GM12878 (cell line): Measurements from ENCODE around the gene FBLN1. TPM values are rescaled to one million over a fixed set of nuclear protein-coding genes. Genes with fewer than 3 reads are reported as not detected.

Experiments used
- ATAC-seq: fragments of 200-7000 bp; cut with Tn5 transposase; 3 replicates; pipeline ENCODE4 v1.9.1; 2020; ENCODE audit warnings: mild to moderate bottlenecking, moderate library complexity
- BruUV-seq: library from RNA; stranded (reverse); fragments of 400-500 nt; replicated peaks from 2 replicates; lab custom pipeline; 2021; lab: Mats Ljungman, UMichigan
- CTCF ChIA-PET: fragments of 300-600 bp; sonication (Branson Sonifier 250); formaldehyde crosslinking; extraction: SDS; loops from one replicate; lab custom pipeline; 2021; ENCODE audit warnings: inconsistent platforms; lab: Yijun Ruan, JAX
- POLR2A ChIA-PET: fragments of 350-600 bp; formaldehyde crosslinking; extraction: SDS; loops from one replicate; lab custom pipeline; 2021; ENCODE audit warnings: inconsistent platforms; lab: Charles Lee
- RAD21 ChIA-PET: fragments of 300-600 bp; sonication (Branson Sonifier 250); formaldehyde crosslinking; loops from one replicate; lab custom pipeline; 2023; ENCODE audit warnings: antibody characterized with exemption; ENCODE audit not compliant: unreplicated experiment; lab: Charles Lee
- SMC1A ChIA-PET: fragments of 300-600 bp; sonication (Branson Sonifier 250); formaldehyde crosslinking; loops from one replicate; lab custom pipeline; 2023; ENCODE audit not compliant: unreplicated experiment, uncharacterized antibody; lab: Charles Lee
- DNase-seq: peaks from one replicate; pipeline ENCODE4 v3.0.0-alpha.2; 2011; ENCODE audit warnings: low read depth, low spot score
- FAIRE-seq: peaks from 3 replicates; lab custom pipeline; 2011; peaks lifted over from hg19 to GRCh38; lab: Jason Lieb, UNC
- H2AFZ ChIP-seq: 2 replicates; pipeline ENCODE4 v1.6.0; 2011; ENCODE audit warnings: low read depth, low read length, control low read depth; ENCODE audit not compliant: control insufficient read depth
- H3K27ac ChIP-seq: 2 replicates; pipeline ENCODE4 v1.5.1; 2011; ENCODE audit warnings: control low read depth; ENCODE audit not compliant: control insufficient read depth, insufficient read depth
- H3K27me3 ChIP-seq, 2 experiments: replicated peaks in 1 of 2; 2 replicates each; pipeline versions ENCODE4 v1.6.0 to v1.6.1; 2011; ENCODE audit warnings: low read length in 1 of 2; ENCODE audit not compliant: control insufficient read depth in 2 of 2, insufficient read depth in 2 of 2
- H3K36me3 ChIP-seq, 2 experiments: 2 replicates each; pipeline ENCODE4 v1.5.1; 2011; ENCODE audit warnings: low read length in 1 of 2; ENCODE audit not compliant: control insufficient read depth in 2 of 2, insufficient read depth in 2 of 2
- H3K4me1 ChIP-seq: 2 replicates; pipeline ENCODE4 v1.6.1; 2011; ENCODE audit warnings: mild to moderate bottlenecking, low read length, moderate library complexity, mixed read lengths; ENCODE audit not compliant: control insufficient read depth, insufficient read depth
- H3K4me2 ChIP-seq: 2 replicates; pipeline ENCODE4 v1.6.0; 2011; ENCODE audit warnings: control low read depth; ENCODE audit not compliant: control insufficient read depth, insufficient read depth
- H3K4me3 ChIP-seq: fragments of 200-600 bp; sonication (generic); 2 replicates; pipeline ENCODE4 v1.5.1; 2016
- H3K79me2 ChIP-seq: 2 replicates; pipeline ENCODE4 v1.6.0; 2011; ENCODE audit warnings: low read length; ENCODE audit not compliant: control insufficient read depth, insufficient read depth
- H3K9ac ChIP-seq: 2 replicates; pipeline ENCODE4 v1.8.0; 2011; ENCODE audit warnings: low read length, control low read depth, mixed read lengths; ENCODE audit not compliant: control insufficient read depth, insufficient read depth
- H3K9me3 ChIP-seq: replicated peaks from 3 replicates; pipeline ENCODE4 v1.5.1; 2011; ENCODE audit warnings: mild to moderate bottlenecking, low read length; ENCODE audit not compliant: control insufficient read depth, insufficient read depth
- H4K20me1 ChIP-seq: 2 replicates; pipeline ENCODE4 v1.6.0; 2011; ENCODE audit not compliant: control insufficient read depth, insufficient read depth
- ATF3 ChIP-seq: IDR thresholded peaks from 2 replicates; pipeline ENCODE4 v1.6.1; 2011; ENCODE audit warnings: low read depth, mild to moderate bottlenecking, low read length, moderate library complexity, borderline replicate concordance; ENCODE audit errors: extremely low read depth
- CBX5 ChIP-seq: sonication (generic); IDR thresholded peaks from 2 replicates; pipeline ENCODE4 v1.6.1; 2016; ENCODE audit warnings: low read depth, moderate library complexity, mild to moderate bottlenecking, inconsistent platforms
- DPF2 ChIP-seq: fragments of 450-650 bp; IDR thresholded peaks from 2 replicates; pipeline ENCODE4 v1.6.1; 2017; ENCODE audit warnings: mild to moderate bottlenecking
- EED ChIP-seq: sonication (generic); IDR thresholded peaks from 2 replicates; pipeline ENCODE4 v1.6.1; 2016; ENCODE audit warnings: antibody characterized with exemption, low read depth
- EP300 ChIP-seq, 2 experiments: fragments of 150-350 bp in 1 of 2; IDR thresholded peaks; 2 replicates each; pipeline ENCODE4 v1.6.1; 2011 to 2012; ENCODE audit warnings: low read depth in 2 of 2, low read length in 2 of 2, borderline replicate concordance in 1 of 2, improper control_type of control experiment in 1 of 2, inconsistent platforms in 1 of 2; ENCODE audit not compliant: control insufficient read depth in 1 of 2
- JUNB ChIP-seq: IDR thresholded peaks from 2 replicates; pipeline ENCODE4 v1.6.1; 2016; ENCODE audit warnings: antibody characterized with exemption, mild to moderate bottlenecking
- NFYA ChIP-seq: IDR thresholded peaks from 2 replicates; pipeline ENCODE4 v1.6.1; 2011; ENCODE audit warnings: low read depth, mild to moderate bottlenecking, low read length, improper control_type of control experiment, borderline replicate concordance
- NKRF ChIP-seq: fragments of 450-650 bp; conservative IDR thresholded peaks from 2 replicates; pipeline ENCODE4 v1.6.1; 2017; ENCODE audit warnings: mild to moderate bottlenecking, moderate library complexity
- SIN3A ChIP-seq: IDR thresholded peaks from 2 replicates; pipeline ENCODE4 v1.6.1; 2012; ENCODE audit warnings: low read depth, low read length, improper control_type of control experiment
- STAT3 ChIP-seq: IDR thresholded peaks from 2 replicates; pipeline ENCODE4 v1.6.1; 2011; ENCODE audit warnings: low read depth, low read length, improper control_type of control experiment
- ZBED1 ChIP-seq: IDR thresholded peaks from 2 replicates; pipeline ENCODE4 v1.6.1; 2016; ENCODE audit warnings: borderline replicate concordance
- ZBTB4 ChIP-seq: fragments of 450-650 bp; formaldehyde crosslinking; IDR thresholded peaks from 2 replicates; pipeline ENCODE4 v1.4.0; 2022; ENCODE audit warnings: mild to moderate bottlenecking, moderate library complexity
- WGBS: methylation state at CpG from one replicate; pipeline ENCODE4 v1.1.6; 2016; ENCODE audit warnings: low lambda C conversion rate; ENCODE audit not compliant: insufficient replicate concordance, insufficient coverage; ENCODE audit errors: missing lambda C conversion rate; 5-methylcytosine and 5-hydroxymethylcytosine counted together
- in situ Hi-C: fragments of 300-500 bp; cut with MboI; formaldehyde crosslinking; loops from 9 replicates; pipeline ENCODE4 v1.14.3; 2018; ENCODE audit warnings: mixed read lengths
- intact Hi-C: fragments of 100-400 bp; cut with micrococcal nuclease; formaldehyde crosslinking; loops from one replicate; pipeline ENCODE4 v1.14.2; 2022; ENCODE audit not compliant: unreplicated experiment
- polyA plus RNA-seq, 11 experiments: library from polyadenylated mRNA; depleted of rRNA in 4 of 11; unstranded in 6 of 11; stranded (reverse) in 5 of 11; fragments of >200 nt; fragmentation: Nextera tagmentation in 4 of 11; fragmentation: Illumina TruSeq in 1 of 11; extraction: Ambion mirVana in 4 of 11; extraction: Trizol in 1 of 11; gene quantifications; 1 replicate in 1 of 11; 2 replicates in 10 of 11; pipeline versions ENCODE4 v1.2.1 to v1.2.3, GENCODE V29; 2011 to 2016; ENCODE audit warnings: inconsistent platforms in 2 of 11, missing spikeins in 2 of 11, low read depth in 1 of 11
- total RNA-seq, 4 experiments: library from RNA; depleted of rRNA in 3 of 4; stranded (reverse); fragments of >200 nt in 3 of 4; fragmentation: Illumina TruSeq in 1 of 4; extraction: Trizol in 1 of 4; gene quantifications; 2 replicates each; pipeline versions ENCODE4 v1.2.1 to v1.2.3, GENCODE V29; 2013 to 2021

The FBLN1 gene
- total and polyA plus RNA-seq, 10 of the 15 experiments (the other 5 are each of a cell fraction or from before 2014, with no cell fraction given), result 0.20 to 0.51 TPM; not detected in 8

- ATAC-seq (no peak), FAIRE-seq (no peak), DNase-seq (no peak)
- 38% methylated on average over 9 of the region's 9 CpGs for WGBS
- in situ Hi-C loops, result loop anchor here (5.0 kb wide), 1 partner anchor 283 kb away; no protein-coding TSS in a partner anchor
- H3K9me3 ChIP-seq, result no peaks in the 10 kb centered on the region; the same call in 2 of the 3 replicates
- no peak overlapping the region for H3K4me2 ChIP-seq
- SMC1A ChIA-PET, result no interaction called here
- H3K4me1 ChIP-seq, result no peaks in the 10 kb centered on the region
- RAD21 ChIA-PET, result no interaction called here
- no peaks in the 10 kb centered on the region for H3K79me2 ChIP-seq
- no peaks in the 10 kb centered on the region for H4K20me1 ChIP-seq
- no peak overlapping the region for H3K4me3 ChIP-seq
- intact Hi-C loops, result loop anchor here (5.0 kb wide), 1 partner anchor 283 kb away; no protein-coding TSS in a partner anchor
- H2AFZ ChIP-seq, result no peak overlapping the region
- TF ChIP-seq SIN3A (no peak), ATF3 (no peak), NKRF (no peak), EED (no peak), NFYA (no peak), EP300 (IDR thresholded peaks at IDR 0.05; ENCODE audit: borderline replicate concordance in 1 of 2, control insufficient read depth in 1 of 2, low read depth in 2 of 2, low read length in 2 of 2) (no peak), ZBTB4 (no peak), DPF2 (no peak), STAT3 (no peak), CBX5 (no peak), ZBED1 (no peak), JUNB (no peak)
- no peak overlapping the region for H3K27ac ChIP-seq
- no peaks in the 10 kb centered on the region for H3K36me3 ChIP-seq
- no TSS peak for BruUV-seq
- POLR2A ChIA-PET, result no interaction called here
- H3K27me3 ChIP-seq, result no peaks in the 10 kb centered on the region; a peak in 1 of 4 replicates
- CTCF ChIA-PET, result interaction anchor here (2.0 kb wide), 1 partner anchor 278 kb away, joined by 6 read pairs; no protein-coding TSS in a partner anchor
- no peak overlapping the region for H3K9ac ChIP-seq
Measured at GRCh38 chr22:45549762-45550378, 47.2 kb downstream of the FBLN1 start.
